ENCODE data around the gene SPDYE4.
"Not testable (repeated sequence)": the region's sequence is repeated elsewhere in the genome, so short reads cannot be mapped to it uniquely, and the experiment has no call there.

The SPDYE4 gene

GRCh38 chr17:8758137-8758596, at the start of gene SPDYE4:
Gene SPDYE4 (minus strand): TSS chr17:8758546. CDS start chr17:8758382, 164 bp downstream.
- H3K4me3 ChIP-seq (ENCODE audit: low read depth, low read length), result no peak within 1 kb of the TSS
- no peak for DNase-seq (ENCODE audit: low read depth)

GRCh38 chr17:8806926-8807550, 48.7 kb upstream of the SPDYE4 start:
- no peak overlapping the region for H3K4me3 ChIP-seq (ENCODE audit: low read depth, low read length)
- DNase-seq (ENCODE audit: low read depth), result no peak

DNA sequence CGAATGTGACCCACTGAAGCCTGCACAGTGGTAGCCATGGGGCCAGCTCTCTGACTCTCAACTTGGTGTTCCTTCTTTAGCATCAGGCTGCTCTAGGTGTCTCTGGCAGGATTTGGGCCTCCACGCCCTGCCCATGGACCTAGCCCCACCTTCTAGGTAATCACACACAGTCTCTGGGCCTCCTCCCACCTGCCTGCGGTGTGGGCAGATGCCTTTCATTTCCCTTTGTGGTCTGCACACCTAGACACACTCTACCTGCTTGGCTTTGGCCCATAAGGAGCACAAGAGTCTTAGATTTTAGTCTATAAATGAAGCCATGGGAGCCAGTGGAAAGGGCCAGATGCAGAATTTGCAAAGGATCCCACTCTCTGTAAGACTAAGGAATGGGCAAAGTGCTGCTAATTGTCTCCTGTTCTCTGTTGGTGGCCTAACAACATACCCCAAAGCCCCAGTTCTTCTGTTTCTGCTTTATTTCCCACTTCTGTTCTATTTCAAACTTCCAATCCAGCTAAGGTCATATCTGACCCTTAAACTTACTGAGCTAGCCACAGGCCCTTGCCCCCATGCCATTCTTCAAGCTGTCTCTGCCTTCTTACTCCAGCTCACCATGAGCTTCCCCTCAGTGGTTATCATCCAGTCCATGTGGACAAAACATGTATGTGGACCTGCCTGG, 48.0 kb upstream of the SPDYE4 start:
- no peak overlapping the region for H3K4me3 ChIP-seq (ENCODE audit: low read depth, low read length)
- no peak for DNase-seq (ENCODE audit: low read depth)

- not testable (repeated sequence) for H3K4me3 ChIP-seq (ENCODE audit: low read depth, low read length); DNase-seq (ENCODE audit: low read depth)
These were observed 47.0 kb upstream of the SPDYE4 start for GRCh38 chr17:8805396-8805795.

DNA sequence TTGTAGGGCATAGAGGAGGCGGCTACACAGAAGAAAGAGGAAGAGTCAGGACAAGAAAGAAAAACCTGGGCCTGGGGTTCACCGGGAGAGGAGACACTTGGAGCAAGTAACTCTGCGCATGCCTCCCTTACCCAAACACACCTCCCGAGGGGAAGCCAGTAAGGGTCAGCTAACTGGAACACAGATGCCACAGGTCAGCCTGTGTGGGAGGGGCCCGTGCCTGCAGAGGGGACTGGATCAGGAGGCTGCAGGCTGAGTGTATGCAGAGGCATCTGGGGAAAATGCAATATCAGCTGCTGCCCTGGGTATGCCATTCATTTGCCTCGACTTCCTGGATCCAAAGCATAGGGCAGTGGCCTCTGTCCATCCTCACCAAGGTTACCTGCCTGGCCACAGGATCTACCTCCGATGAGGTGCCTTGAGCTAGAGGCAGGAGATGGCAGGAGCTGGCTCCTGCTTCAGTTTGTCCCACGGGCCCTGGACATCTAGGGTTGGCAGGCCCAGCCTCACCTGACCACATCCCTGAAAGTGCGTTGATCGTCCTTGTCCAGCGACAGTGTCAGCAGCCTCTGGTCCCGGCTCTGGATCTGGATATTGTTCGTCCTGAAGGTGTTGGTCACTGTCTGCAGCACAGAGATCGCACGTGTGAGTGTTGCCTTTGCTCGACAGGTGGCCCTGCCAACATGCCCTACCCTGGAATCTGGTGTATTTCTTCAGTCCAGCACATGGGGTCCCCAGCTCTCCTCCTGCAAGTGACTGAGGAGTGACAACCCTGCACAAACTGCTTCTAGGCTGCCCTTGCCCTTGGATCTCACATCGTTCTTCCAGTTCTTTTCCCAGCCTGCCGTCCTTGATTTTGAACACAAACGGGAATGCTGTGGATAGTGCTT, 45.4 kb upstream of the SPDYE4 start:
- no peak for DNase-seq (ENCODE audit: low read depth)
- no peak overlapping the region for H3K4me3 ChIP-seq (ENCODE audit: low read depth, low read length)

DNA sequence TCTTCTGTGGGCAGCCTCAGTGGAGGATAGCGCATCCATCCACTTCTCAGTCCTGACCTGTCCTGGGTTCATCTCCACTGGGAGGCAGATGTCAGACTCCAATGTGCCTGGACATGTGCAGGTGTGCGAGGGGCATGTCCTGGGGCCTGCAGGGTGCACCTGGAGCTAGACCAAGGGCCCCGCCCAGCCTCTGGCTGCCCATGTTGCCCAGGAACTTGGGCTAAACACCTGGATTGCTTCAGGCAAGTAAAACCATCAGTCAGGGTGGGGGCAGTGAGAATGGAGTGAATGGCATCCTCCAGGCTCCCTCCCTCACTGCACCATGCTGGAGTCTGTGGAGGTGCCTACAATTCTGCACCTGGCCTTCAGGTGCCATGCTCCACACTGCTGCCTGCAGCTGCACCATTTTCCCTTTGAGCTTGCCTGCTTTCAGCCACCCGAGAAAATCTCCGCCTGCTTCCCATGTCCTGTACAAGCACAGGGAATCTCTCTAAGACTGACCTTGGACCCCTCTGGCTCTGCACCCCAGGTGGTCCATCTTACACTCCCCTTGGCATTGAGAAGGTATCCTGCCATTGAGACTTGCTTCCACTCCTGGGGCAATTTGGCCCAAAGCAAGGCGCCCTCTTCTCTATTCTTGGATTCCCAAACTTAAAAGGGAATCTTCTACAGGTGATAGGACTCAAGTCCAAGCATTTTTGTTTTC, 42.9 kb upstream of the SPDYE4 start:
- no peak overlapping the region for H3K4me3 ChIP-seq (ENCODE audit: low read depth, low read length)
- DNase-seq (ENCODE audit: low read depth), result no peak

- H3K4me3 ChIP-seq (ENCODE audit: low read depth, low read length), result no peak overlapping the region
- no peak for DNase-seq (ENCODE audit: low read depth)
These were observed 42.3 kb upstream of the SPDYE4 start for GRCh38 chr17:8800656-8801055.

- no peak overlapping the region for H3K4me3 ChIP-seq (ENCODE audit: low read depth, low read length)
- no peak for DNase-seq (ENCODE audit: low read depth)
These were observed 41.3 kb upstream of the SPDYE4 start for GRCh38 chr17:8799570-8800212.

DNA sequence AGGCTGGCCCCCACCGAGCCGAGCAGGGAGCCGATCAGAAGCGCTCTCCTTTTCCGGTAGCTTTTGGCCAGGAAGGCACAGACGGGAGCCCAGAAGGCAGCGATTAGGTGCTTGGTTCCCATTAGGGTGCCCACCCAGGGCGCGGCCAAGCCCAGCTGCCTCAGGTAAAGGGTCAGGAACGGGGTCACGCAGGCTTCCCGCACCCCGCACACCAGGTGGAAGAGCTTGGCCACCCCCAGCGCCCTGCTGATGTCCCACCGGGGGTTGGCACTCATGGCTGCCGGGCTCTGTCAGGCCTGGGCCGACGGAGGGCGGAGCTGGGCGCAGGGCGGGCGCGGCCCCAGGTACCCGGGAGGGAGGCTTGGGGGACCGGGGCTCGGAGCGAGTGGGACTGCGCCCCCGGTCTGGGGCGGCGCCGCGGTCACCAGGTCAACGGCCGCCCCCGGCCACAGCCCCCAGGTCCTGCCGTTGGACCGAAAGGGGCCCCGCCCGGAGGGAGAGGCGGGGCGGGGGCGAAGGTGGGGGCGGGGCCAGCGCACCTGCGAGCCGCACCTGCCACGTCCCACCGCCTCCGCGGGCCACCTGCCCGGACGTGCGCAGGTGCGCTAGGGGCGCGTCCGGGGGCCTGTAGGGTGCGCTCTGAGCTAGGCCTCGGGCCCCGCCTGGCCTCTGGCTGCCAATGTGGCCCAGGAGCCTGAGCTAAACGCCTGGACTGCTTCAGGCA, 40.7 kb upstream of the SPDYE4 start, which contains the start of gene MFSD6L:
TSS of gene MFSD6L (minus strand) at position 520 of the 724 bp plus-strand sequence. CDS start at position 275, 245 bp downstream.
- no peak within 1 kb of the TSS for H3K4me3 ChIP-seq (ENCODE audit: low read depth, low read length)
- DNase-seq (ENCODE audit: low read depth), result no peak

- H3K4me3 ChIP-seq (ENCODE audit: low read depth, low read length), result no peak overlapping the region
- DNase-seq (ENCODE audit: low read depth), result no peak
These were observed 40.0 kb upstream of the SPDYE4 start for GRCh38 chr17:8798176-8798845.

DNA sequence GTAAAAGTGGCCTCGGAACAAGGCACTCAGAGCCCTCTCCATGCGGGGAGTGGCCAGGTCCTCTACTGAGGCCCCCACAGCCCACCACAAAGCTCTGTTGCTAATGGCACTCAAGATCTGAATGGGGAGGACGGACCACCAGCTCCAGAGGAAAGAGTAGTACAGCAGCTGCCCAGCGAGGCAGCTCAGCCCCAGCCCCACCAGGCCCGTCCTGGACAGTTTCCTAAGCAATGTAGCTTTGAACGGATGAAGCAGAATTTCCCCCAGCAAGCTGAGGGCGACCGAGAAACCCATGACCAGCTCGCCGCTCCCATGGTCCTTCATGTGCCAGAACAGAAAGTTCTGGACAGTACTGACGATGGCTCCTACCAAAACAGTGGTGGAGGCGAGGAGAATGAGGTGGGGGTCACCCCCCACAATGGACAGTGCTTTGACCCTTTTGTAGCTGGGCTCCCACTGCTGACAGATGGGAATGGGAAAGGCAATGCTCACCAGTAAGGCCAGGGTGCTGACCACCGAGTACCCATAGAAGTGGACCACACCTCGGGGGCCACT, 39.4 kb upstream of the SPDYE4 start:
- no peak overlapping the region for H3K4me3 ChIP-seq (ENCODE audit: low read depth, low read length)
- DNase-seq (ENCODE audit: low read depth), result no peak

- no peak overlapping the region for H3K4me3 ChIP-seq (ENCODE audit: low read depth, low read length)
- DNase-seq (ENCODE audit: low read depth), result no peak
These were observed 36.3 kb upstream of the SPDYE4 start for GRCh38 chr17:8794636-8795035.

DNA sequence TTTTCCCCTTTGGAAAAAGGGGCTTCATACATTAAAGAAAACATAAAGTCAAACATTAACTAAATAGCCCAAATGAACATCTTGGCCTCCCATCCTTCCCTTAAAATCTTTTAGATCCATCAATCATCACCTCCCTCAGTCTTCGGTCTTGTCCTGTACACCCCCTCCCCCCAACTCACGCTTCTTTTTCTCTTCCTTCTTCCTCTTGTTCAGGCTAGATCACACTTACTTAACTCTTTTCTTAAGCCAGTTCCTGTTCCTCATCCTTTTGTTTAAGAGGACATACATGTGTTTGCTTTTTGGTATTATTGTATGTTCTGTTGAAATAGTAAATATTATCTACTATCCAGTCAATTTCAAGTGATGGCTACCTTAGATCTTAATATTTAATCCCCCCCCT, 35.3 kb upstream of the SPDYE4 start:
- DNase-seq (ENCODE audit: low read depth), result no peak
- no peak overlapping the region for H3K4me3 ChIP-seq (ENCODE audit: low read depth, low read length)

GRCh38 chr17:8792646-8793045, 34.3 kb upstream of the SPDYE4 start:
- H3K4me3 ChIP-seq (ENCODE audit: low read depth, low read length), result no peak overlapping the region
- no peak for DNase-seq (ENCODE audit: low read depth)

GRCh38 chr17:8791910-8792270, 33.5 kb upstream of the SPDYE4 start:
- no peak overlapping the region for H3K4me3 ChIP-seq (ENCODE audit: low read depth, low read length)
- peak; percentile 17 for DNase-seq (ENCODE audit: low read depth)

- no peak for DNase-seq (ENCODE audit: low read depth)
- no peak overlapping the region for H3K4me3 ChIP-seq (ENCODE audit: low read depth, low read length)
These were observed 33.0 kb upstream of the SPDYE4 start for GRCh38 chr17:8791248-8791909.

DNA sequence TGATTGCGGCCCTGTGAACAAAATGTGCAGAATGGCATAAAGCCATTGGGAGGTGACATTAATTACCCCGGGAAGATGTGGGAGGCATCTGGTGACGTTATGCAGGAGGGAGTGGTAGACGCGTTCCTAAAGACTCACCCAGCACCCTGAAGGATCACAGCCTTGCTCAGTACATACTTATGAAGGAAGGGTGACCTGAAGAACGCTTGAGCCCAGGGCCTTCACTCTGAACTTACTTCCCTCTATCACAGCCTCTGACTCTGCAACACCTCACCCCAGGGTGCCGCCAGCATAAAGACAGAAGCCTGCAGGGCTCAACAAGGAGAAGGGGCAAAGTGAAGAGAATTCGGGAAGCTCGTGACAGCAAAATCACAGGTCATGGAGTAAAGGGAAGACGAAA, 31.4 kb upstream of the SPDYE4 start:
- DNase-seq (ENCODE audit: low read depth), result no peak
- H3K4me3 ChIP-seq (ENCODE audit: low read depth, low read length), result no peak overlapping the region
